B cell (primary cell): ENCODE data around the gene CCNT1.

Experiments
- EZH2 ChIP-seq: IDR thresholded peaks from 2 replicates; pipeline ENCODE4 v1.6.1; 2012; ENCODE audit warnings: borderline replicate concordance, low read depth, mild to moderate bottlenecking, moderate library complexity, low read length; ENCODE audit not compliant: insufficient read depth, poor library complexity, severe bottlenecking
- TF ChIP-seq, protein P1 (sequence below): fragments of 200-600 bp; IDR thresholded peaks from one replicate; pipeline ENCODE4 v1.8.0; 2022; ENCODE audit warnings: antibody characterized with exemption, mild to moderate bottlenecking

DNA sequence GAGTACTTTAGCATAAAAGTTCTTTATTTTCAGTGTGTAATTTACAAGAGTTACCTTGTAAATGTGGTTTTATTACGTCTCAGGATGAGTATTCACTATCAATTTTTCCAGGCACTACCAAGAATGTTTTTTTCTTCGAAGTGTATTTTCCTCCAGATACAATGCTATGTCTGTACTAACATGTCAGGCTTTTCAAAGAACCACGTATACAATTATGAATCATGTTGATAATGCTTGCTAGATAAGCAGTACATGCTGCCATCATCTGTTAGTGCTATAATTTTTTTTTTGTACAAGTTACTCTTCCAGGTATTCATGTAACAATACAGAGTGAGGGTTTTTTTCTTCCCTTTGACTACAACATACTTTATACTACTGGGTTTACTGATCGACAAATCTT is 28.9 kb downstream of the CCNT1 start:
- TF ChIP-seq, protein P1, sequence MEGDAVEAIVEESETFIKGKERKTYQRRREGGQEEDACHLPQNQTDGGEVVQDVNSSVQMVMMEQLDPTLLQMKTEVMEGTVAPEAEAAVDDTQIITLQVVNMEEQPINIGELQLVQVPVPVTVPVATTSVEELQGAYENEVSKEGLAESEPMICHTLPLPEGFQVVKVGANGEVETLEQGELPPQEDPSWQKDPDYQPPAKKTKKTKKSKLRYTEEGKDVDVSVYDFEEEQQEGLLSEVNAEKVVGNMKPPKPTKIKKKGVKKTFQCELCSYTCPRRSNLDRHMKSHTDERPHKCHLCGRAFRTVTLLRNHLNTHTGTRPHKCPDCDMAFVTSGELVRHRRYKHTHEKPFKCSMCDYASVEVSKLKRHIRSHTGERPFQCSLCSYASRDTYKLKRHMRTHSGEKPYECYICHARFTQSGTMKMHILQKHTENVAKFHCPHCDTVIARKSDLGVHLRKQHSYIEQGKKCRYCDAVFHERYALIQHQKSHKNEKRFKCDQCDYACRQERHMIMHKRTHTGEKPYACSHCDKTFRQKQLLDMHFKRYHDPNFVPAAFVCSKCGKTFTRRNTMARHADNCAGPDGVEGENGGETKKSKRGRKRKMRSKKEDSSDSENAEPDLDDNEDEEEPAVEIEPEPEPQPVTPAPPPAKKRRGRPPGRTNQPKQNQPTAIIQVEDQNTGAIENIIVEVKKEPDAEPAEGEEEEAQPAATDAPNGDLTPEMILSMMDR, result no peak
- no peak for TF ChIP-seq EZH2
